Measurements from ENCODE around the gene ABHD12B. TPM values are rescaled to one million over a fixed set of nuclear protein-coding genes. Genes with fewer than 3 reads are reported as not detected.
"Not testable (repeated sequence)": the region's sequence is repeated elsewhere in the genome, so short reads cannot be mapped to it uniquely, and the experiment has no call there.

Gene ABHD12B
- total RNA-seq, 1 experiment from 2014 or later, result not detected

DNA sequence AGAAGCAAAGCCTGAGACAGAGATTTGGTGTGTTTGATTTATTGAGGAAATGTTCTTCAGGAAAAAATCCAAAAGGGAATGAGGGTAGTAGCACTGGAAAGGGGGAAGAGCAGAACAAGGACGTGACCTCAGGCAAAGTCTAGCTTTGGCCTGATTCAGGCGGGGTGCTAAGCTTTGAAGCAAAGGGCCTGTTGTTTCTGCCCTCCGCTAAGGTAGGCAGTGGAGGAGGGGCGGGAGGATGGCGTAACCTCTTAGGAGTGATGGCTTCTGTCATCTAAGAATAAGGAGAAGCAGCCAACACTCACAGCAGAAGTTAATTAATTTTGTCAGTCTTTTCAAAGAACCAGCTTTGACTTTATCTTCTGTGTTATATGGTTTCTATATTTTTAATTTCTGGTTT, 20.4 kb downstream of the ABHD12B start:
- no peak for DNase-seq (ENCODE audit: low read depth)

DNA sequence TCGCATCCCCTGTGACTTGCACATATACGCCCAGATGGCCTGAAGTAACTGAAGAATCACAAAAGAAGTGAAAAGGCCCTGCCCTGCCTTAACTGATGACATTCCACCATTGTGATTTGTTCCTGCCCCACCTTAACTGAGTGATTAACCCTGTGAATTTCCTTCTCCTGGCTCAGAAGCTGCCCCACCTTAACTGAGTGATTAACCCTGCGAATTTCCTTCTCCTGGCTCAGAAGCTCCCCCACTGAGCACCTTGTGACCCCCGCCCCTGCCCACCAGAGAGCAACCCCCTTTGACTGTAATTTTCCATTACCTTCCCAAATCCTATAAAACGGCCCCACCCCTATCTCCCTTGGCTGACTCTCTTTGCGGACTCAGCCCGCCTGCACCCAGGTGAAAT, 24.6 kb downstream of the ABHD12B start:
- DNase-seq (ENCODE audit: low read depth), result not testable (repeated sequence)

- DNase-seq (ENCODE audit: low read depth), result not testable (repeated sequence)
Observed at GRCh38 chr14:50897005-50897404, 25.2 kb downstream of the ABHD12B start.

DNA sequence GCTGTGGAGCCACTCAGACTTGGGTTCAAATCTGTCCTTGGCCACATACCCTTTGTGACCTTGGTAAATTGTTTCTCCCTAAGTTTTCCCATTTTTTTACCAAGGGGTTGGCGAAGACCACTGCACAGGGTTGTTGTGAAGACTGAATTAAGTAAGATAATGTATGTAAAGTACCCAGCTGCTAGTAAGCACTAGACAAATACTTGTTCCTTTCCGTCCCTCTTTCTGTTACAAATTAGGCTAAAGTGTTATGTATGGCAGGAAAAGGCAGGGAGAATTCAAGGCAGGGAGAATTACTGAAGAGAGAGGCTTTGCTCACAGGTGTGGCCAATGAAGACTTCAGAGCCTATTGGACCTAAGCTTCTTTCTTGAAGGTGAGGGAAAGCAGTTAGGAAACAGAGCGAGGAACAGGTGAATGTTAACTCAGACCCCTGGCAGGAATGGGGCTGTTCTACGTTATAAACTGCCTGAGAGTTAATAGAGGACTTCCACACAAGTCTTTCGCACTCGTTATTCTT, 25.9 kb downstream of the ABHD12B start:
- DNase-seq (ENCODE audit: low read depth), result no peak

- no peak for DNase-seq (ENCODE audit: low read depth)
Observed at GRCh38 chr14:50901361-50901760, 29.5 kb downstream of the ABHD12B start.

GRCh38 chr14:50904719-50905118, 32.9 kb downstream of the ABHD12B start:
- DNase-seq (ENCODE audit: low read depth), result no peak

- DNase-seq (ENCODE audit: low read depth), result no peak
Observed at GRCh38 chr14:50906326-50907065, 34.6 kb downstream of the ABHD12B start.

- no peak for DNase-seq (ENCODE audit: low read depth)
Observed at GRCh38 chr14:50910495-50911420, 38.9 kb downstream of the ABHD12B start.

- no peak for DNase-seq (ENCODE audit: low read depth)
Observed at GRCh38 chr14:50917449-50917848, 45.6 kb downstream of the ABHD12B start.

DNA sequence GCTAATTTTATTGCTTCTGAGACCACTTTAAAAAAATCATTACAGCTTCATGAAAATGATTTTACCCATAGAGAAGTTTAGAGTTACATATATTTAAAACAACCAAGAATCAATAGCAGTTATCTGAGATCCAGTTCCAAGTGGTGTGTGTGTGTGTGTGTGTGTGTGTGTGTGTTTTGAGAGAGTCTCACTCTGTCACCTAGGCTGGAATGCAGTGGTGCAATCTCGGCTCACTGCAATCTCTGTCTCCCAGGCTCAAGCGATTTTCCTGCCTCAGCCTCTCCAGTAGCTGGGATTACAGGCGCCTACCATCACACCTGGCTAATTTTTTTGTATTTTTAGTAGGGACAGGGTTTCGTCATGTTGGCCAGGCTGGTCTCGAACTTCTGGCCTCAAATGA, 47.7 kb downstream of the ABHD12B start:
- DNase-seq (ENCODE audit: low read depth), result not testable (repeated sequence)

DNA sequence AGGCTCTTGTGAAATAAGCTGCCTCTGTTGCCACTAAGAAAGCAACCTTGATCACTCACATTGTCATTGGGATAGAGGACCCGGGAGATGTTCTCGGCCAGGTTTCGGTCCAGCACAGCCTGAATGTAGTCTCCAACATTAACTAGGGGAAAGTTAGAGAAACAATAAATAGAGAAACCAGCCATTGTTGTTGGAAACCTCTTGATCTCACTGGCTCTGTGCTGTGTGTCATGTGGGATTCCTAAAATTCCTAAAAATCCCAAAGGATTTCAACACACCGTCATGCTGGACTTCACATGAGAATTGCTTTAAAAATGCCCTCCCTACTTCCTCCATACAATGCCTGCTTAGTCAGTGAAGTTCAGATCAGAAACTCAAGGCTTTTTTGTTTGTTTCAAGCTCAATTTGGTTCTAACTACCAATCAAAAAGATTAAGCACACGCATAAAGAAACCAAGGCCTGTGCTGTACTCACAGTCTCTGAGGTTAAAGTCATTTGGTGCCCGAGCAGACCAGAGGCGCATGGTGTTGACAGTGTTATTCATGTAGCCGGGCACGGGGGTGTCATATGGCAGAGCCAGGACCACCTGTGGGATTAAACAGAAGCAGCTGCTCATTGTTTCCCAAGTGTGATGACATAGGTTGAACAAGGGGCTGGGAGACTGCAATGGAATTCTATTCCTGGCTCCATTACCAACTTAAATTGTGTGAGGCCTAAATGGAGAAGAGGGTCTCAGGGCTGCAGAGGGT, 48.8 kb downstream of the ABHD12B start:
- DNase-seq (ENCODE audit: low read depth), result peak; percentile 36

DNA sequence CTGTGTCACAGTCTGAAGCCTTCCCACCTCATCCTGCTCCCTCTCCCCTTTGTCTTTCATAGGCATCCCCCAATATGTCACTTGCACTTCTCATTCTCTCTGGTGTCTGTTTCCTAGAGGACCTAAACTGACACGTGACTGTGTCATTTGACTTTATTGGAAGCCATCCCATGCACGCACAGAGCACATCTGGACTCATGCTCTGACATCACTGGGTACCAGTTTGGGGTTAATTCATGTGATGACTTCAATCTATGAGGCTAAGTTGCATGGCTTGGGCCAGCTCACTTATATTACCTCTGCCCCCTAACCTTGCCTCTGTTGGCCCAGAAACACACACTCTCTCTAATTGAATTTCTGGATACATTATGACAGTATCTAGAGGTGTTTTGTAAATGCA, 51.0 kb downstream of the ABHD12B start:
- no peak for DNase-seq (ENCODE audit: low read depth)

DNA sequence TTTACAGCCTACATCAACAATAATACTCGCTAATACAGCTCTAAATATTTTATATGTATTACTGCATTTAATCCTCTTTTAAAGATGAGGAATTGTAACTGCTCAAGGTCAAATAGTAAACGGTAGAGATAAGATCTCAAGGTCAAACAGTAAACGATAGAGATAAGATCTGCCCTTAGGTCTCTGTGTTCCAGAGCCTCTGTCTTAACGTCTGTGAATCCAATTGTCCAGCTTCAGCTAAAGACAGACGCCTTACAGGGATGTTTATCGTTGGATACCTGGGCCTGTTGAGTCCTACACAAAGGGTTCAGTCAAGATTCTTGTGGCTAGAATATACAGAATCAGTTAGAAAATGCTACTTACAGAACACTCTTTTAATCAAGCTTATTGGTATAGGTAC, 52.4 kb downstream of the ABHD12B start:
- DNase-seq (ENCODE audit: low read depth), result no peak

- DNase-seq (ENCODE audit: low read depth), result no peak
Observed at GRCh38 chr14:50924843-50925242, 53.0 kb downstream of the ABHD12B start.

- DNase-seq (ENCODE audit: low read depth), result no peak
Observed at GRCh38 chr14:50926851-50927386, 55.1 kb downstream of the ABHD12B start.

DNA sequence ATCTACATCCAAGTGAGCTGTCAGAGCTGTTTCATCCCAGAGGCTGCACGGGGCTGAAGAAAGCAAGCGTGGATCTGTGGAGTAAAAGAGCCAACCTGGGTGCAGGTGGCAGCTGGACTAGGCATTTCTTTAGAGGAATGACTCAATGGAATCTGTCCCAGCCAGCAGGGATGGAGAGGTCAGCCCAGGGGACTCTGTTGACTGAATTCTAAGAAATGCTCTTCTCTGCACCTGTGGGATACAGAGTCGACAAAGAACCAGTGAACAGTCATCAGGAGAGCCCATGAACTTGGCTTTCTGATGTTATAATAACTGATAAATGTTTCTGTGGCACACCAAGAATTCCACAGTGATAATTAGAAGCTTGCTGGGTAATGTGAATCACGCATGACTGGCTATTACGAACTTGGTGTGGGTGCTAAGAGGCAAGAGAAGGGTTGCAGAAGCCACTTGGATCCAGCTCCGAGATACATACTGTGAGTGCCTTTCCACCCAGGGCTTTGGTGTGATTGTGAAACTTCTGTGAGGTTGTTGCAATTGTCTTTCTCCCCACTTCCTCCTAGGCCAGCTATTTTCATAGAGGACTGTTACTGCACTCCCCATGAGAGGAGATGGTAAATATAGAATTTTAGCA, 56.3 kb downstream of the ABHD12B start:
- DNase-seq (ENCODE audit: low read depth), result no peak

- no peak for DNase-seq (ENCODE audit: low read depth)
Observed at GRCh38 chr14:50929506-50929905, 57.7 kb downstream of the ABHD12B start.

GRCh38 chr14:50931559-50931958, 59.7 kb downstream of the ABHD12B start:
- DNase-seq (ENCODE audit: low read depth), result no peak

- no peak for DNase-seq (ENCODE audit: low read depth)
Observed at GRCh38 chr14:50932156-50932555, 60.3 kb downstream of the ABHD12B start.

DNA sequence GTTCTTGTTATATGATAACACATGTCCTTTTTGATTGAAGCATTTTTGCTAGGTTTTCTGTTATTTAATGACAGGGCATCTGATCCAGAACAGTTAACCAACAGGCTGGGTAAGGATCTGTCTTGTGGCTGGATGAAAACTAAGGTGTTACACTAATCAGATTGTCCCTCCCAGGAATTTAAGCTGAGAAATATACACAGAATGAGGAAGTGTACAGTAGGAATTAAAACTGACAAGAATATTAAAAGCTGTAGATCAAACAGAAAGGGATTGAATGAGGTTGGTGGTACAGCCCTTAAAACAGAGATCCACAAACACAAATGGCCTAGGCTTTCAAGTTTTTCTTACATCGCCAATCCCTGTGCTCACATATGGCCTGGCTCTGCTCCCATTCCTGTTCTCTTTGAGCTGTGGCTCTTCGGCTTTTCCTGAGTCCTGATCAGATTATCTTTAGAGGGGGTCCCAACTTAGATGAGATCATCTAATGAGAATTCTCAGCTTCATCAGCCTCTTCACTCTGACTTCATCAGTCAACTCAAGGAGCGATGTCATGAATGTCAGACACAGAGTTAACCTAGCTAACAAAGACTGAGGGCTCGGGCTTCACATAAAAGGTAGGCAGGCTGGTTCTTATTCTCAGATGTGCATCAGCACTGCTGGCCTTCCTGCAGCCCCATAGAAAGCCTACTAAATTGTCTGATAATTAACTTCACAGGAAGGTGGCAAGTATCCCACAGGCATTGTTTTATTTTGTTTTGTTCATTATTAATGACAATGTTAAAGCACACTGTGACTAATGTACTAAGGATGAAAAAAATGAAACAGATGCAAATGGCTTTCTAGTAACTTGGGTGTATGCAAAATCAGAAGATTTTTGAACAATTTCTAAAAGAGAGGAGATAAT, 61.0 kb downstream of the ABHD12B start:
- DNase-seq (ENCODE audit: low read depth), result no peak

Measured in HT1080 (cell line).